SH-SY5Y (cell line): ENCODE measurements around the gene CTSH.

ENCODE experiments used
- GATA2 ChIP-seq: IDR thresholded peaks from 2 replicates; pipeline ENCODE4 v1.6.1; 2011; ENCODE audit warnings: mild to moderate bottlenecking, low read depth, low read length
- GATA3 ChIP-seq: IDR thresholded peaks from 2 replicates; pipeline ENCODE4 v1.6.1; 2011; ENCODE audit warnings: low read depth, mild to moderate bottlenecking, low read length, moderate library complexity

DNA sequence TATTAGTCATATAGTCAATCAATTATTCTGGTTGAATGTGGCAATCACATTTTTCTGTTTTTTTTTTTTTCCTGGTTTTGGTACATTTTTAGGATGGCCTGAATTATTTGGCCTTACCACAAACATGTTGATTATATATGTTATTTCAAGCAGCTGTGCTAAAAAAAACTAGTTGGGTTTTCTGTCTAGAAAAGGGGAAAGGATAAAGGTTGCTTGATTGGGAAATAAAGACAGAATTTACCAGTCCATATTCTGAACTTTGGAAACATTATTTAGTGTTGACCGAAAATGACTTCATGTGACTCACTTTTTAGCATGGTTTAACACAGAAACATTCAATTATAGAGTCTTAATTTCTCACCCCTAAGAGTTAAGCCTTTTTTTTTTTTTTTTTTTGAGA, 64.0 kb downstream of the CTSH start:
- no peak for TF ChIP-seq GATA2
- no peak for TF ChIP-seq GATA3
